Neural cell (in vitro differentiated cells): ENCODE results near the gene HOMER2. TPM values are rescaled to one million over a fixed set of nuclear protein-coding genes. Genes with fewer than 3 reads are reported as not detected.
A peak's percentile ranks its signal among the peaks of the same experiment; 100 is the strongest.

Experiments used
- H2AFZ ChIP-seq: fragments of 200-600, 300-800 bp; sonication (generic), shearing (Covaris generic); 2 replicates; pipeline ENCODE4 v1.6.0; 2014; ENCODE audit warnings: low read depth, mild to moderate bottlenecking, antibody characterized with exemption, low read length, moderate library complexity
- H3F3A ChIP-seq: fragments of 200-600 bp; shearing (Covaris generic); 2 replicates; pipeline ENCODE4 v1.6.1; 2016; ENCODE audit warnings: mild to moderate bottlenecking, moderate library complexity, mixed read lengths, antibody characterized with exemption, low read length; ENCODE audit not compliant: insufficient read depth, poor library complexity, severe bottlenecking
- H3K27ac ChIP-seq: fragments of 200-600, 300-800 bp; sonication (generic), shearing (Covaris generic); 2 replicates; pipeline ENCODE4 v1.5.1; 2014; ENCODE audit warnings: mild to moderate bottlenecking, low read length, moderate library complexity
- H3K27me3 ChIP-seq: fragments of 300-800, 200-600 bp; sonication (generic), shearing (Covaris generic); 2 replicates; pipeline ENCODE4 v1.6.0; 2014; ENCODE audit warnings: mild to moderate bottlenecking, low read depth, low read length, moderate library complexity; ENCODE audit not compliant: insufficient read depth
- H3K36me3 ChIP-seq: fragments of 300-800, 200-600 bp; sonication (generic), shearing (Covaris generic); 2 replicates; pipeline ENCODE4 v1.5.1; 2014; ENCODE audit warnings: mild to moderate bottlenecking, antibody characterized with exemption, low read length, moderate library complexity; ENCODE audit not compliant: insufficient read depth
- H3K4me2 ChIP-seq: fragments of 300-800, 200-600 bp; sonication (generic), shearing (Covaris generic); 2 replicates; pipeline ENCODE4 v1.6.0; 2014; ENCODE audit warnings: mild to moderate bottlenecking, low read length
- H3K4me3 ChIP-seq: fragments of 300-800, 200-600 bp; sonication (generic), shearing (Covaris generic); 2 replicates; pipeline ENCODE4 v1.5.1; 2014; ENCODE audit warnings: mild to moderate bottlenecking, low read length, moderate library complexity
- H3K79me2 ChIP-seq: fragments of 200-600 bp; shearing (Covaris generic); replicated peaks from 2 replicates; pipeline ENCODE4 v1.6.0; 2014; ENCODE audit warnings: mild to moderate bottlenecking, low read length, moderate library complexity; ENCODE audit not compliant: insufficient read depth
- H3K9ac ChIP-seq: fragments of 300-800, 200-600 bp; sonication (generic), shearing (Covaris generic); 2 replicates; pipeline ENCODE4 v1.6.1; 2016; ENCODE audit warnings: mild to moderate bottlenecking, low read length, mixed read lengths
- H3K9me2 ChIP-seq: fragments of 200-600 bp; shearing (Covaris generic); 2 replicates; pipeline ENCODE4 v1.6.1; 2016; ENCODE audit warnings: mild to moderate bottlenecking, low read length, mixed read lengths; ENCODE audit not compliant: insufficient read depth
- H3K9me3 ChIP-seq: fragments of 200-600, 300-800 bp; sonication (generic), shearing (Covaris generic); 2 replicates; pipeline ENCODE4 v1.6.1; 2016; ENCODE audit warnings: mild to moderate bottlenecking, mixed run types, low read length, moderate library complexity, mixed read lengths
- H4K20me1 ChIP-seq: fragments of 200-600 bp; shearing (Covaris generic); 2 replicates; pipeline ENCODE4 v1.6.1; 2016; ENCODE audit warnings: mild to moderate bottlenecking, mixed run types; ENCODE audit not compliant: insufficient read depth
- CTCF ChIP-seq: fragments of 450-650 bp; IDR thresholded peaks from 2 replicates; pipeline ENCODE4 v1.5.1; 2014; ENCODE audit warnings: antibody characterized with exemption, mild to moderate bottlenecking, moderate library complexity; ENCODE audit not compliant: poor library complexity, severe bottlenecking
- EP300 ChIP-seq: fragments of 450-650 bp; conservative IDR thresholded peaks from 2 replicates; pipeline ENCODE4 v1.6.1; 2014; ENCODE audit warnings: antibody characterized with exemption, mild to moderate bottlenecking, moderate library complexity; ENCODE audit not compliant: poor library complexity, severe bottlenecking
- EZH2 ChIP-seq: fragments of 200-600, 300-800 bp; shearing (Covaris generic), sonication (generic); IDR thresholded peaks from 2 replicates; pipeline ENCODE4 v1.6.1; 2014; ENCODE audit warnings: antibody characterized with exemption, low read length, borderline replicate concordance, mild to moderate bottlenecking; ENCODE audit not compliant: insufficient read depth, poor library complexity, severe bottlenecking
- MXI1 ChIP-seq: fragments of 450-650 bp; conservative IDR thresholded peaks from 2 replicates; pipeline ENCODE4 v1.6.1; 2014; ENCODE audit warnings: antibody characterized with exemption, mild to moderate bottlenecking; ENCODE audit not compliant: poor library complexity, severe bottlenecking
- POLR2AphosphoS5 ChIP-seq: IDR thresholded peaks from 2 replicates; pipeline ENCODE4 v1.6.1; 2012
- RAD21 ChIP-seq: fragments of 450-650 bp; conservative IDR thresholded peaks from 2 replicates; pipeline ENCODE4 v1.6.1; 2014; ENCODE audit warnings: antibody characterized with exemption, mild to moderate bottlenecking, moderate library complexity
- REST ChIP-seq: IDR thresholded peaks from 2 replicates; pipeline ENCODE4 v1.6.1; 2012; ENCODE audit warnings: borderline replicate concordance
- SMC3 ChIP-seq: fragments of 450-650 bp; conservative IDR thresholded peaks from 2 replicates; pipeline ENCODE4 v1.6.1; 2014; ENCODE audit warnings: antibody characterized with exemption, mild to moderate bottlenecking, moderate library complexity; ENCODE audit not compliant: poor library complexity
- TAF1 ChIP-seq: IDR thresholded peaks from 2 replicates; pipeline ENCODE4 v1.6.1; 2012; ENCODE audit warnings: low read depth
- polyA plus RNA-seq: library from polyadenylated mRNA; depleted of rRNA; stranded (reverse); fragments of >200 nt; gene quantifications from 2 replicates; pipeline ENCODE4 v1.2.3, GENCODE V29; 2014

The HOMER2 gene
- polyA plus RNA-seq, 1 donor from 2014 or later, result 21.7 TPM

- Histone ChIP-seq H3K36me3 (no peaks in the 10 kb centered on the region), H4K20me1 (no peaks in the 10 kb centered on the region), H3K4me2 (peak overlapping the region; percentile 94), H3K9ac (peak overlapping the region; percentile 66), H3K4me3 (peak overlapping the region; percentile 95), H3K9me2 (no peaks in the 10 kb centered on the region), H3K27me3 (no peaks in the 10 kb centered on the region), H2AFZ (no peak overlapping the region), H3K79me2 (peaks cover 16% of the 10 kb centered on the region), H3F3A (peaks cover 7% of the 10 kb centered on the region), H3K9me3 (no peaks in the 10 kb centered on the region), H3K27ac (peak overlapping the region; percentile 62)
- no peak for TF ChIP-seq EZH2
- no peak for TF ChIP-seq EP300
- no peak for TF ChIP-seq POLR2AphosphoS5
- TF ChIP-seq MXI1, result no peak
- no peak for TF ChIP-seq SMC3
- TF ChIP-seq TAF1, result no peak
- TF ChIP-seq REST, result no peak
- TF ChIP-seq CTCF, result no peak
- TF ChIP-seq RAD21, result no peak
Measured at GRCh38 chr15:82810890-82811426, 141.6 kb downstream of the HOMER2 start.

DNA sequence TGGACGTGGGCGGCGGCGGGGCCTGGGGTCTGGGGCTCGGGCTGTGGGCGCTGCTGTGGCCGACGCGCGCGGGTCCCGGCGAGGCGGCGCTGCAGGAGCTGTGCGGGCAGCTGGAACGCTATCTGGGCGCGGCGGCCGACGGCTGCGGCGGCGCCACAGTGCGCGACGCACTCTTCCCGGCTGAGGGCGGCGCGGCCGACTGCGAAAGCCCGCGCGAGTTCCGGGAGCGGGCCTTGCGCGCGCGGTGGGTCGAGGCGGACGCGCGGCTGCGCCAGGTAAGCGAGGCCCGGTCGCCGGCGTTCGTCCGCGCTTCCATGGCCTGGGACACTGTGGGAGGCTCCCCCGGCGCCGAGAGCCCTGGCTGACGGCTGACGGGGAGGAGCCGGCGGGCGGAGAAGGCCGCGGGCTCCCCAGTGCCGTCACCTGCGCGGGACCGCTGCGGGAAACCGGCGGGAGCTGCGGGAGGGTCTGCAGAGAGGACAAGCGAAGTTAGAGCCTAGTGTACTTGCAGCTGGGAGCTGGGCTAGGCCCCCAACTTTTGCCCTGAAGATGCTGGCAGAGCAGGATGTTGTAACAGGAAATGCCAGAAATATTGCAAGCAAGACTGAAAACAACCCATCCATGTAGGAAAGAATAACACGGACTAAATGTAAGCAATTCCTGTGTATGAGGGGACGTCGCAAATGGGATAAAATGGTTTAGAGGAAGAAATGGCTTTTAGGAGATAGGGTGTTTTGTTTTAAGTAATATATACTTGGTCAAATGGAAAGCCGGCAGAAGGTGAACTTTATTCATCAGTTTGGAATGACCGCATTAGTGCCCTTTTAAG, 142.2 kb downstream of the HOMER2 start:
- peaks cover 16% of the 10 kb centered on the region for H3K79me2 ChIP-seq
- no peaks in the 10 kb centered on the region for H3K36me3 ChIP-seq
- H3K27ac ChIP-seq, result peak overlapping the region; percentile 62

More for the DNA sequence above, 142.2 kb downstream of the HOMER2 start:
- no peaks in the 10 kb centered on the region for H3K9me3 ChIP-seq
- peak overlapping the region; percentile 94 for H3K4me2 ChIP-seq
- TF ChIP-seq REST, result no peak
- peak; percentile 4 for TF ChIP-seq CTCF
- H3K9ac ChIP-seq, result peak overlapping the region; percentile 66
- peaks cover 7% of the 10 kb centered on the region for H3F3A ChIP-seq
- no peaks in the 10 kb centered on the region for H4K20me1 ChIP-seq
- H3K27me3 ChIP-seq, result no peaks in the 10 kb centered on the region
- no peak overlapping the region for H2AFZ ChIP-seq
- no peaks in the 10 kb centered on the region for H3K9me2 ChIP-seq
- peak overlapping the region; percentile 95 for H3K4me3 ChIP-seq
